SK-N-MC (cell line): ENCODE results near the gene SMARCA4.

Experiments
- EZH2 ChIP-seq: fragments of 200-600 bp; sonication (generic); IDR thresholded peaks from one replicate; pipeline ENCODE4 v1.6.1; 2017; ENCODE audit warnings: antibody characterized with exemption
- POLR2AphosphoS5 ChIP-seq: IDR thresholded peaks from 2 replicates; pipeline ENCODE4 v1.6.1; 2012; ENCODE audit warnings: mild to moderate bottlenecking, low read depth, low read length, borderline replicate concordance

GRCh38 chr19:10921199-10921909 is 39.5 kb upstream of the SMARCA4 start:
- TF ChIP-seq EZH2 (no peak), POLR2AphosphoS5 (0 out of 2 replicates have a peak, but pooled peaks have one; percentile 12)
